ENCODE results near the gene TMEM192. TPM values are rescaled to one million over a fixed set of nuclear protein-coding genes. Genes with fewer than 3 reads are reported as not detected.

TMEM192 gene
- total and polyA plus RNA-seq, 2 of the 13 experiments (the other 11 are each of a cell fraction or from before 2014, with no cell fraction given), result 19.8 to 19.9 TPM

- peak; percentile 71 for TF ChIP-seq ZNF407 (CRISPR knock-in tag; IDR thresholded peaks at IDR 0.05; ENCODE audit: not compliant biosample characterization)
- TF ChIP-seq YEATS2 (CRISPR knock-in tag; IDR thresholded peaks at IDR 0.05; ENCODE audit: borderline replicate concordance), result peak; percentile 40; the same call in 1 of the 2 replicates
- TF ChIP-seq ZNF569 (CRISPR knock-in tag; IDR thresholded peaks at IDR 0.05; ENCODE audit: borderline replicate concordance), result no peak
- TF ChIP-seq ISL2 (CRISPR knock-in tag; IDR thresholded peaks at IDR 0.05), result peak; percentile 30; the same call in 1 of the 2 replicates
- no peak for TF ChIP-seq ZNF275 (CRISPR knock-in tag; IDR thresholded peaks at IDR 0.05; ENCODE audit: borderline replicate concordance)
- TF ChIP-seq CEBPB (IDR thresholded peaks at IDR 0.05; ENCODE audit: borderline replicate concordance, low read depth, low read length), result no peak
- no peak; the same call in 1 of the 2 replicates for TF ChIP-seq ZNF34 (CRISPR knock-in tag; IDR thresholded peaks at IDR 0.05; ENCODE audit: borderline replicate concordance)
- TF ChIP-seq ZNF276 (CRISPR knock-in tag; IDR thresholded peaks at IDR 0.05; ENCODE audit: low read depth), result no peak
- peak; percentile 86; the same call in 1 of the 2 replicates for TF ChIP-seq DMAP1 (CRISPR knock-in tag; IDR thresholded peaks at IDR 0.05)
- no peak for TF ChIP-seq RCOR2 (CRISPR knock-in tag; IDR thresholded peaks at IDR 0.05)
- TF ChIP-seq ZNF597 (CRISPR knock-in tag; IDR thresholded peaks at IDR 0.05), result no peak
Observed at GRCh38 chr4:165112368-165113121, at the start of gene TMEM192 (continued).

Measured in HepG2 (cell line).